Activated T-cell treated with anti-CD3 and anti-CD28 coated beads, Interleukin-2, amount 50 U/mL, for 24 hours (primary cell): Measurements from ENCODE around the gene ZNF771.

ENCODE experiments used
- DNase-seq: peaks from one replicate; pipeline ENCODE4 v3.0.0-alpha.2; 2020
- H3K27ac Mint-ChIP-seq: 2 replicates; pipeline ENCODE4 v1.8.0; 2020; ENCODE audit warnings: mild to moderate bottlenecking, mixed read lengths
- H3K27me3 Mint-ChIP-seq: 2 replicates; pipeline ENCODE4 v1.8.0; 2020; ENCODE audit warnings: mixed read lengths
- H3K36me3 Mint-ChIP-seq: 2 replicates; pipeline ENCODE4 v1.8.0; 2020; ENCODE audit warnings: low read depth, mixed read lengths
- H3K4me1 Mint-ChIP-seq: 2 replicates; pipeline ENCODE4 v1.8.0; 2020; ENCODE audit warnings: low read depth, mixed read lengths
- H3K4me3 Mint-ChIP-seq: 2 replicates; pipeline ENCODE4 v1.8.0; 2020; ENCODE audit warnings: mild to moderate bottlenecking, moderate library complexity, mixed read lengths
- H3K9me3 Mint-ChIP-seq: 2 replicates; pipeline ENCODE4 v1.8.0; 2020; ENCODE audit warnings: mixed read lengths

Gene ZNF771

DNA sequence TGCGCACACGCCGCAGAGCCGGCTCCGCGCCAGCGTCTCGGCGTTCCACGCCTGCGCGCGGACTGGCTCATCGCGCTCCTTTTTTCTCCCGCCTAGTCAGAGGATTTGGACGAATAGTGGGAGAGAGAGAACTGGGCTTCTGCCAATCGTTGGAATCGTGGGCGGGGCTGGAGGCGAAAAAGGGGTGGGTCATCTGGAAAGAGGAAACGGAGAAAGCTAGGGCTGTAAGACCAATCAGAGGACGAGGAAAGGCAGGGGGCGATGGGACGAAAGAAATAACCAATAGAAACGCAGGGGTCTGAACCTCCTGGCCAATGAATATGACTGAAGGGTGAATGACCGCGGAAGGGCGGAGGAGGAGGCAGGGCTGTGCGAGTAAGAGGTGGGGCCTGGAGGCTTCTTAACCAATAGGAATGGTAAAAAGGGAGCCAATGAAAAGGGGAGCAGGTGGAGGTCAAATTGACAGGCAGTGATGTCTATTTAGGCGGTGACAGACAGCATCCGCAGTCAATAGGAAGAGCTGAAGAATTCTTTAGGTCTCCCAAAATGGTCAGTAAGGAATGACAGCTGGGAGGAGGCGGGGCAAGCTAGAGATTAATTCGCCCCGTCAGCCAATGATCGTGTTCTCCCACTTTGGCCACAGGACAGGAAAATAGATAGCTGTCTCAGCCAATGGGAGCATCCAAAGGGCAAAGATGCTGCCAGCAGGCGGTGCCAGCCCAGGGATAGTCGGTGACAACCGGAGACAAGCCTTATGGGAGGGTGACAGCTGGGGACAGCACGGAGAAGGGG lies 36.8 kb upstream of the ZNF771 start, which contains the start of gene TBC1D10B:
TBC1D10B (minus strand) TSS at position 39 of the 792 bp plus-strand sequence. CDS start 311 bp downstream, outside the sequence.
- H3K4me3 Mint-ChIP-seq: peak within 1 kb of the TSS; percentile 94
- H3K36me3 Mint-ChIP-seq: peaks cover 34% of the 10 kb centered on the region
- peaks cover 40% of the 10 kb centered on the region for H3K4me1 Mint-ChIP-seq
- peak; percentile 97 for DNase-seq
- no peaks in the 10 kb centered on the region for H3K9me3 Mint-ChIP-seq
- H3K27me3 Mint-ChIP-seq: no peaks in the 10 kb centered on the region
- peak within 1 kb of the TSS; percentile 96 for H3K27ac Mint-ChIP-seq

- peak overlapping the region; percentile 84 for H3K4me3 Mint-ChIP-seq
- H3K4me1 Mint-ChIP-seq: peaks cover 38% of the 10 kb centered on the region
- no peak for DNase-seq
- H3K36me3 Mint-ChIP-seq: peaks cover 31% of the 10 kb centered on the region
- H3K27ac Mint-ChIP-seq: peak overlapping the region; percentile 96
- no peaks in the 10 kb centered on the region for H3K27me3 Mint-ChIP-seq
- no peaks in the 10 kb centered on the region for H3K9me3 Mint-ChIP-seq
These were observed 36.1 kb upstream of the ZNF771 start for GRCh38 chr16:30371248-30371816.

DNA sequence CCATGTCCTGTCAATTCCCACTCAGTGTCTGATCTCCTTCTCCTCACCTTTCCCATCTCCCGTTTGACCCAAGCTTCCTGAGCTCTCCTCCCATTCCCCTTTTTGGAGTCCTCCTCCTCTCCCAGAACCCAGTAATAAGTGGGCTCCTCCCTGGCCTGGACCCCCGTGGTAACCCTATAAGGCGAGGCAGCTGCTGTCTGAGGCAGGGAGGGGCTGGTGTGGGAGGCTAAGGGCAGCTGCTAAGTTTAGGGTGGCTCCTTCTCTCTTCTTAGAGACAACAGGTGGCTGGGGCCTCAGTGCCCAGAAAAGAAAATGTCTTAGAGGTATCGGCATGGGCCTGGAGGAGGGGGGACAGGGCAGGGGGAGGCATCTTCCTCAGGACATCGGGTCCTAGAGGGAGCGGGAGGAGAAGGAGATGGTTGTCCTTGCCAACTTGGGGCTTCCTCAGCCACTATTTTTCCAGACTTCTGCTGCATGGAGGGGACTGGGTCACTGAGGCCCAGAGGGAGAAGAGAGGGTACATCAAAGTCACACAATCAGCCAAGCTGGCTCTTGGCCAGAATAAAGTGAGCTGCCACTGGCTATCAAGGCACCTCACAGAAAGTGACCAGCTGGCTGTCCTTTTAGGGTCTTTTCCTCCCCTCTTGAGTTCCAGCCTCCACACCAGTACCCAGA lies 35.2 kb upstream of the ZNF771 start:
- H3K36me3 Mint-ChIP-seq: peaks cover 23% of the 10 kb centered on the region
- peaks cover 32% of the 10 kb centered on the region for H3K4me1 Mint-ChIP-seq
- no peak for DNase-seq
- no peaks in the 10 kb centered on the region for H3K9me3 Mint-ChIP-seq
- no peaks in the 10 kb centered on the region for H3K27me3 Mint-ChIP-seq
- peak overlapping the region; percentile 96 for H3K27ac Mint-ChIP-seq
- peak overlapping the region; percentile 84 for H3K4me3 Mint-ChIP-seq

- no peak for DNase-seq
- Mint-ChIP-seq H3K27ac (peak overlapping the region; percentile 96), H3K4me1 (peaks cover 32% of the 10 kb centered on the region), H3K36me3 (peaks cover 22% of the 10 kb centered on the region), H3K9me3 (no peaks in the 10 kb centered on the region), H3K27me3 (no peaks in the 10 kb centered on the region), H3K4me3 (no peak overlapping the region)
These were observed 34.7 kb upstream of the ZNF771 start for GRCh38 chr16:30372725-30373124.

- Mint-ChIP-seq H3K4me1 (peaks cover 36% of the 10 kb centered on the region), H3K27ac (peak within 1 kb of the TSS; percentile 100), H3K36me3 (peaks cover 20% of the 10 kb centered on the region), H3K27me3 (no peaks in the 10 kb centered on the region), H3K9me3 (no peaks in the 10 kb centered on the region), H3K4me3 (no peak within 1 kb of the TSS)
- no peak for DNase-seq
These were observed 32.9 kb upstream of the ZNF771 start, which contains the start of gene MYL11 for GRCh38 chr16:30374538-30374937. Gene MYL11, plus strand, starts transcription at chr16:30374802. Its CDS starts 56 bp downstream, at chr16:30374858.

- no peak for DNase-seq
- H3K9me3 Mint-ChIP-seq: no peaks in the 10 kb centered on the region
- no peaks in the 10 kb centered on the region for H3K27me3 Mint-ChIP-seq
- H3K4me1 Mint-ChIP-seq: peaks cover 46% of the 10 kb centered on the region
- H3K4me3 Mint-ChIP-seq: no peak overlapping the region
- H3K27ac Mint-ChIP-seq: peak overlapping the region; percentile 100
- peaks cover 33% of the 10 kb centered on the region for H3K36me3 Mint-ChIP-seq
These were observed 31.5 kb upstream of the ZNF771 start for GRCh38 chr16:30375864-30376263.

DNA sequence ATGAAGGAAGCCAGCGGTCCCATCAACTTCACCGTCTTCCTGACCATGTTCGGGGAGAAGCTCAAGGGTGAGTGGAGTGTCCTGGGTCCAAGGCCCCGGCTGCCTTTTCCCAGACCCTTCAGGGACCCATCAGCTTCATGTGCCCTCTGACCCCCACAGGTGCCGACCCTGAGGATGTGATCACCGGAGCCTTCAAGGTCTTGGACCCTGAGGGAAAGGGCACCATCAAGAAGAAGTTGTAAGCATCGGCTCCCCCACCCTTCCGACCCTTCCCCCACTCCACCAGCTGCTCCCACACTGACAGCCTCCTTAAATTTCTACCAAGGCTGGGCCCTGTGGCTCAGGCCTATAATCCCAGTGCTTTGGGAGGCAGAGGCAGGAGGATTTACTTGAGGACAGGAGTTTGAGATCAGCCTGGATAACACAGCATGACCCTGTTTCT lies 30.9 kb upstream of the ZNF771 start:
- Mint-ChIP-seq H3K36me3 (peaks cover 40% of the 10 kb centered on the region), H3K4me3 (peak overlapping the region; percentile 98), H3K27ac (peak overlapping the region; percentile 100), H3K9me3 (no peaks in the 10 kb centered on the region), H3K4me1 (peaks cover 46% of the 10 kb centered on the region), H3K27me3 (no peaks in the 10 kb centered on the region)
- DNase-seq: no peak

DNA sequence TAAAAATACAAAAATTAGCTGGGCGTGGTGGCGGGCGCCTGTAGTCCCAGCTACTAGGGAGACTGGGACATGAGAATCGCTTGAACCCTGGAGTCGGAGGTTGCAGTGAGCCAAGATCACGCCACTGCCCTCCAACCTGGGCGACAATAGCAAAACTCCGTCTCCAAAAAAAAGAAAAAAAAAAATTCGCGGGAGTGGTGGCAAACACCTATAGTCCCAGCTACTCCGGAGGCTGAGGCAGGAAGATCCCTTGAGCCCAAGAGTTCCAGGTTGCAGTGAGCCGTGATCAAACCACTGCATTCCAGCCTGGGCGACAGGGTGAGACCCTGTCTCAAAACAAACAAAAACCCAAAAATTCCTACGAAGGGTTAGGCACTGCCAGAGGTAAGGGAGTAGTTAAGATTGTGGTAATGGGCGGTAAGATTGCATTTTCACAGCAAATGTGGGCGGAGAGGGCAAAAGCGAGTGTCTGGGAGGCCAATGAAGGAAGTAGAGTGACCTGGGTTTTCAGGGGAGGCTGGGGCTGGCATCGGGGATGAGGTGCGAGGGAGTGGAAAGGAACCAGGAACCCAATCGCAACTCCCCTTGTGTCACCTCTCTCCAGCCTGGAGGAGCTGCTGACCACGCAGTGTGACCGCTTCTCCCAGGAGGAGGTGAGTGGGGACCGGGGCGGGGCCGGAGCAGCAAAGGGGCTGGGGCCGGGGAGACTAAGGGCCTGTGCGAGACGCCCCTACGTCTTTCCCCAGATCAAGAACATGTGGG lies 30.2 kb upstream of the ZNF771 start:
- no peak for DNase-seq
- Mint-ChIP-seq H3K9me3 (no peaks in the 10 kb centered on the region), H3K4me3 (peak overlapping the region; percentile 98), H3K27me3 (no peaks in the 10 kb centered on the region), H3K4me1 (peaks cover 44% of the 10 kb centered on the region), H3K36me3 (peaks cover 46% of the 10 kb centered on the region), H3K27ac (peak overlapping the region; percentile 100)

- H3K9me3 Mint-ChIP-seq: no peaks in the 10 kb centered on the region
- peak overlapping the region; percentile 100 for H3K27ac Mint-ChIP-seq
- no peaks in the 10 kb centered on the region for H3K27me3 Mint-ChIP-seq
- peaks cover 48% of the 10 kb centered on the region for H3K4me1 Mint-ChIP-seq
- peak overlapping the region; percentile 98 for H3K4me3 Mint-ChIP-seq
- peaks cover 48% of the 10 kb centered on the region for H3K36me3 Mint-ChIP-seq
- DNase-seq: peak; percentile 87
These were observed 29.6 kb upstream of the ZNF771 start for GRCh38 chr16:30377812-30378235.

DNA sequence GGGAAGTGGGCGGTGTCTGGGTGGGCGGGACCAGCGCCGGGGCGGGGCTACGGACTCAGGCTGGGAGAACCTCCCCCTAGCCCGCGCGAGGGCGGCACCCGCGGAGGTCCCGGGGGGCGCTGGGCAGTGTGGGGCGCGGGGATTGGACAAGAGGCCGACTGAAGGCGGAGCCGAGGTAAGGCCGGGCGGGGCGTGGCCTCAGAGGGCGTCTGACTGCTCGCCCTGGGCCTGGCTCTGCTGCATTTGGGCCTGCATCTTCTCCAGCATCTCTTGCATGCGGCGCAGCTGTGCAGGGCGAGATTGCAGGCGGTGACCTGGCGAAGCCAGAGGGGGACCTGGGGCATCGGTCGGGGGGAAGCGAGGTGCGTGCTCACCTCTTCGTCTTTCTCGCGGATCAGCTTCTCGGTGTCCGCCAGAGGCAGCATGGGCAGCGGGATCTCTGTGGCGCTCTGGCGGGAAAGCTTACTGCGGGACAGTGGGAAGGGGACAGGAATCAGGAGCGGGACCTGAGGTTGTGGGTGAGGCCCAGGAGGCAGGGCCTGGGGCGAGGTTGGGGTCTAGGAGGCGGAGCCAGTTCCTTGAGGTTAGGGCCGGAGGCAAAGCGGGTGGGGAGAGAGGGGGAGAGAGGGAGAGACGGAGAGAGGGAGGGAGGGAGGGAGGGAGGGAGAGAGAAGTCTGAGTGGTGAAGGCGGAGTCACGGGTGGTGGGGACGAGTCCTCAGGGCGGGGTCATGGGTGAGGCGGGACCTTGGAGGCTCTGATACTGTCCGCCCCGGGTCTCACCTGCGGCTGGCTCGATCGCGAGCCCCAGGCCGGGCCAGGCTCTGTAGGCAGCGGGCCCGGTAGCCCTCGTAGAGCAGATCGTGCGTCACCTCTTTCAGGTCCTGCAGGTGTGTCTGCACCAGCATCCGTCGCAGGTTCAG lies 28.9 kb upstream of the ZNF771 start:
- Mint-ChIP-seq H3K27me3 (no peaks in the 10 kb centered on the region), H3K9me3 (no peaks in the 10 kb centered on the region), H3K36me3 (peaks cover 48% of the 10 kb centered on the region), H3K27ac (peak overlapping the region; percentile 100), H3K4me3 (peak overlapping the region; percentile 98), H3K4me1 (peaks cover 54% of the 10 kb centered on the region)
- peak; percentile 100 for DNase-seq

DNA sequence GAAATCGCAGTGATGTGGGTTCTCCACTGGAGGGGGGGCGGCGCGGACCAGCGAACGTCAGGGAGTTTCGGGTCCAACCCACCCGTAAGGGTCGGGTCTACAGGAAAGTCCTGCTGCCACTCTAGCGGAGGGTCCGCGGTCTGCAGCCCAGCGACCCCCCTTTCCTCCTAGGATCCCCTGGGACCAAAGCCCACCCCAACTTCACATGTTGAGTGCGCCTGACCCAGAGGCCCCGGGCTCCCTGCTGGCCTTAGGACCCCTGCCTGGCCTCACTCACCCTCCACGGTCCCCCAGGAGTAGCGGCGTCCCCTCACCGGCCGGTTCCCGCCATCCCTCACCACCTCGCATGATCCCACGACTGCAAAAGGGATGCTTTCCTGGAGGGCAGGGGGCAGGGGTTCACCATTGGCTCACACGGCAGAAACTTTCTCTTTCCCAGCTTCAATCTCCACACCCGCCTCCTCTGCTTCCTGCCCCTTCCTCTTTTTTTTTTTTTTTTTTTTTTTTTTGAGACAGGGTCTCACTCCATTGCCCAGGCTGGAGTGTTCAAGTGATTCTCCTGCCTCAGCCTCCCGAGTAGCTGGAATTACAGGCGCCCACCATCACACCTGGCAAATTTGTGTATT lies 28.1 kb upstream of the ZNF771 start:
- no peaks in the 10 kb centered on the region for H3K27me3 Mint-ChIP-seq
- peak overlapping the region; percentile 100 for H3K27ac Mint-ChIP-seq
- DNase-seq: no peak
- peaks cover 57% of the 10 kb centered on the region for H3K4me1 Mint-ChIP-seq
- peaks cover 50% of the 10 kb centered on the region for H3K36me3 Mint-ChIP-seq
- peak overlapping the region; percentile 98 for H3K4me3 Mint-ChIP-seq
- H3K9me3 Mint-ChIP-seq: no peaks in the 10 kb centered on the region

DNA sequence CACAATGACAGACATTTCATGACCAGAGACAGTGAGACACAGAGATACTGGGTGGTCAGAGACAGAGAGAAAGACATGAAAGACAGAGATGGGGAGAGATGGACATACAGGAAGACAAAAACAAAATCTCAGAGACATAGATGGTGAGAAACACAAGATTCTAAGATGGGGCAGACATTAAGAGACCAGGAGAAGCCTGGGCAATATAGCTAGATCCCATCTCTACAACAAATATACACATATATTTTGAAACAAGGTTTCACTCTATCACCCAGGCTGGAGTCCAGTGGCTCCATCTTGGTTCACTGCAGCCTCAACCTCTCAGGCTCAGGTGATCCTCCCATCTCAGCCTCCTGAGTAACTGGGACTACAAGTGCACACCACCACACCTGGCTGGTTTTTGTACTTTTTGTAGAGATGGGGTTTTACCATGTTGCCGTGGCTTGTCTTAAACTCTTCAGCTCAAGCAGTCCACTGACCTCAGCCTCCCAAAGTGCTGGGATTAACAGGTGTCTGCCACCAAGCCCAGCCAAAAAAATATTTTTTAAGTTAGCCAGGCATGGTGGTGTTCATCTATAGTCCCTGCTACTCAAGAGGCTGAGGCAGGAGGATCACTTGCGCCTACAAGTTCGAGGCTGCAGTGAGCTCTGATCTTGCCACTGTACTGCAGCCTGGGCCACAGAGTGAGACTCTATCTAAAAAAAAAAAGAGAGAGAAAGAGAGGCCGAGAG lies 27.2 kb upstream of the ZNF771 start:
- peak overlapping the region; percentile 98 for H3K4me3 Mint-ChIP-seq
- peak overlapping the region; percentile 100 for H3K27ac Mint-ChIP-seq
- H3K4me1 Mint-ChIP-seq: peaks cover 59% of the 10 kb centered on the region
- peaks cover 50% of the 10 kb centered on the region for H3K36me3 Mint-ChIP-seq
- DNase-seq: no peak
- H3K27me3 Mint-ChIP-seq: no peaks in the 10 kb centered on the region
- no peaks in the 10 kb centered on the region for H3K9me3 Mint-ChIP-seq
